HFF-Myc (cell line): ENCODE data around the gene CTPS1.

ENCODE experiments used
- DNase-seq: peaks from one replicate; pipeline ENCODE4 v3.0.0-alpha.2; 2011; ENCODE audit warnings: low read depth; ENCODE audit errors: extremely low read depth
- H3K4me3 ChIP-seq: replicated peaks from 2 replicates; pipeline ENCODE4 v1.5.1; 2011; ENCODE audit warnings: low read depth, mild to moderate bottlenecking, control low read depth, low read length
- CTCF ChIP-seq: IDR thresholded peaks from 2 replicates; pipeline ENCODE4 v1.5.1; 2012; ENCODE audit warnings: mild to moderate bottlenecking, low read depth, low read length, control low read depth; ENCODE audit errors: missing control alignments

Gene CTPS1

GRCh38 chr1:40984066-40984465 lies 4.6 kb downstream of the CTPS1 start:
- no peak for TF ChIP-seq CTCF
- DNase-seq: no peak
- no peak overlapping the region for H3K4me3 ChIP-seq

- TF ChIP-seq CTCF: no peak
- no peak overlapping the region for H3K4me3 ChIP-seq
- no peak for DNase-seq
Measured at GRCh38 chr1:40984531-40984930, 5.0 kb downstream of the CTPS1 start.

DNA sequence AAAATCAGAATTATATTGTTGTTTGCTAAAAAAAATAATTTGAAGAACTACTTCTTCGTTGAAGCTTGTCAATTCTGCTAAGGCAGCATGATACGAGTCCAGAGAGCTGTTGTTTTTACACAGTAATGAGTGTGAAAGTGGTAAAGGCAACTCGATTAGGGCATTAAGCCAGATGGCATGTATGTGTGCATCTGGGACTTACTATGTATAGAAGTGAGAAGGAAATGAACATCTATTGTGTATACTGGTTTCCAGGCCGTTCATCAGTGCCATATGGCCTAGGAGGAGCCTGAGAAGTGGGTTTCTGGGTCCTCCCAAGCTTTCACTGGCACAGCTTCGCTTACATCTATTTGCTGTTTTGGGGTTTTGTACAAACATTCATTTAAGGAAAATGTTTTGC lies 5.7 kb downstream of the CTPS1 start:
- no peak for TF ChIP-seq CTCF
- H3K4me3 ChIP-seq: no peak overlapping the region
- DNase-seq: no peak

GRCh38 chr1:40985875-40986274 lies 6.4 kb downstream of the CTPS1 start:
- H3K4me3 ChIP-seq: no peak overlapping the region
- TF ChIP-seq CTCF: no peak
- no peak for DNase-seq

- H3K4me3 ChIP-seq: no peak overlapping the region
- no peak for TF ChIP-seq CTCF
Measured at GRCh38 chr1:40986328-40986783, 6.9 kb downstream of the CTPS1 start.

DNA sequence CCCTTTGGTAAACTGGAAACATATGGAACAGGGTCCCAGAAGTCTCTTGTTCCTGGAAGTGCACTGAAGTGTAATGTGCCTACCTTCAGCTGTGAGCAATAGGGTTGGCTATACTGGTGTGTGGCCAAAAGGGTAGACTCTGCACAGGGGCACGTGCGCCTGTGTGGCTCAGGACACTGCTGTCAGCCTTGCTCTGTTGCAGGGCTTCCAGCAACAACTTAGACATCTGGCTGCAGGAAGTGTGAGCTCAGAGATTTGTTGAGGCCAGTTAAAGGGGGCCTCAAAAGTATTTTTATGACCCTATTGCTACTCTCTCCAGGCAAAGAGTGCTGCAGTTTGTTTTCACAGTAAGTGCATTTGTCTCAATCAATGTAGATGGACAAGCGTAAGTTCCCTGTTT lies 7.5 kb downstream of the CTPS1 start:
- no peak for DNase-seq
- no peak for TF ChIP-seq CTCF
- H3K4me3 ChIP-seq: no peak overlapping the region

More at GRCh38 chr1:40986328-40986783, 6.9 kb downstream of the CTPS1 start:
- no peak for DNase-seq

DNA sequence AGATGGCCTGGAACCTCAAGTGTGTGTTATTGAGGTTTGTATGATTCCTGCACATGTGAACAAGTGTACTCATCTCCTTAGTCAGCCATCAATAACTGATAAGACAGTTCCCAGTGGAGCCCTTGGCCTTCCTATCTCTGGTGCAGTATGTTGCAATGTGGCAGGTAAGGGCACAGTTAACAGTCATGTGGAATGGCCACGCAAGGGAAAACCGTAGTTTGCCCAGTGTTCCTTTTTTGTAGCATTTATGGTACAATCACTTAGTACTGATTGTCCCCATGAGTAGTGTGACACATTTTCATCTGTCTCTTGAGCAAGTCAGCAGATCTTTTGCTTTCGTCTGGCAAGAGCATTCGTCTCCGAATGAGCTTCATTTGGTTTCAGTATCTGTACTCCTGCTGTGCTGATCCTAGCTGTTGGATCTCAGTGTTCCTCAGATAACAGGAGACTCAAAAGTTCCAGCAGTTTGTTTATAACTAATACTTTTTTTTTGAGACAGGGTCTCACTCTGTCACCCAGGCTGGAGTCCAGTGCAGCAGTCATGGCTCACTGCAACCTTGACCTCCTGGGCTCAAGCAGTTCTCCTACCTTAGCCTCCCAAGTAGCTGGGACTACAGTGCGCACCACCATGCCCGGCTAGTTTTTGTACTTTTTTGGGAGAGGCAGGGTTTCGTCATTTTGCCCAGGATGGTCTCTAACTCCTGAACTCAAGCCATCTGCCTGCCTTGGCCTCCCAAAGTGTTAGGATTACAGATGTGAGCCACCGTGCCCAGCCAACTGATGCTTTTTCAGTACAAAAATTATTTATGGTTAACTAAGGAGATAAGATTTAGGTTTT lies 8.2 kb downstream of the CTPS1 start:
- no peak for DNase-seq
- no peak overlapping the region for H3K4me3 ChIP-seq
- TF ChIP-seq CTCF: no peak
